ENCODE results near the gene HMMR. TPM values are rescaled to one million over a fixed set of nuclear protein-coding genes. Genes with fewer than 3 reads are reported as not detected.
"Not testable (repeated sequence)": the region's sequence is repeated elsewhere in the genome, so short reads cannot be mapped to it uniquely, and the experiment has no call there.

HMMR gene
- total RNA-seq, 2 donors from 2014 or later, result 31.4 to 44.3 TPM

GRCh38 chr5:163536442-163536841 lies 76.0 kb downstream of the HMMR start:
- H3K27me3 Mint-ChIP-seq, result peaks cover 13 to 53% of the 10 kb centered on the region in 2 donors
- H3K9me3 Mint-ChIP-seq; H3K4me3 Mint-ChIP-seq; ATAC-seq; H3K4me1 Mint-ChIP-seq (ENCODE audit: low read depth in 2 of 2); H3K27ac Mint-ChIP-seq; DNase-seq (ENCODE audit: low spot score); H3K36me3 Mint-ChIP-seq: not testable (repeated sequence)

- no peak for DNase-seq (ENCODE audit: low spot score)
- H3K27me3 Mint-ChIP-seq, result peaks cover 12 to 52% of the 10 kb centered on the region in 2 donors
- H3K9me3 Mint-ChIP-seq, result peaks cover 3% of the 10 kb centered on the region
- ATAC-seq, result no peak
- no peak overlapping the region for H3K27ac Mint-ChIP-seq
- no peak overlapping the region for H3K4me3 Mint-ChIP-seq
- peaks cover 0 to 2% of the 10 kb centered on the region in 2 donors for H3K4me1 Mint-ChIP-seq (ENCODE audit: low read depth in 2 of 2)
- H3K36me3 Mint-ChIP-seq, result no peaks in the 10 kb centered on the region
Observed at GRCh38 chr5:163540696-163541095, 80.3 kb downstream of the HMMR start.

Other genes with a start within 250 kb of the HMMR start
- gene CCNG1, start 23.0 kb upstream of the HMMR start, total RNA-seq, result 10 to 100 TPM; 58.4 to 98.7 TPM
- 10 to 100 TPM; 25.4 to 43.3 TPM for gene NUDCD2, start 530 bp upstream of the HMMR start, total RNA-seq
- 10 to 100 TPM; 35.5 to 86.1 TPM for gene MAT2B, start 45.0 kb downstream of the HMMR start, total RNA-seq

All from natural killer cell treated with Interleukin-12 subunit alpha and Interleukin-12 subunit beta and Interleukin-15 and Interleukin-18, amount 100 ng/mL, for 72 hours (primary cell).